ENCODE measurements around the gene FANCI.
A peak's percentile ranks its signal among the peaks of the same experiment; 100 is the strongest.

Gene FANCI

GRCh38 chr15:89333011-89333860 is 89.5 kb downstream of the FANCI start:
- DNase-seq (ENCODE audit: low spot score), result no peak

- no peak for DNase-seq (ENCODE audit: low spot score)
These were observed 90.3 kb downstream of the FANCI start for GRCh38 chr15:89333959-89334509.

DNA sequence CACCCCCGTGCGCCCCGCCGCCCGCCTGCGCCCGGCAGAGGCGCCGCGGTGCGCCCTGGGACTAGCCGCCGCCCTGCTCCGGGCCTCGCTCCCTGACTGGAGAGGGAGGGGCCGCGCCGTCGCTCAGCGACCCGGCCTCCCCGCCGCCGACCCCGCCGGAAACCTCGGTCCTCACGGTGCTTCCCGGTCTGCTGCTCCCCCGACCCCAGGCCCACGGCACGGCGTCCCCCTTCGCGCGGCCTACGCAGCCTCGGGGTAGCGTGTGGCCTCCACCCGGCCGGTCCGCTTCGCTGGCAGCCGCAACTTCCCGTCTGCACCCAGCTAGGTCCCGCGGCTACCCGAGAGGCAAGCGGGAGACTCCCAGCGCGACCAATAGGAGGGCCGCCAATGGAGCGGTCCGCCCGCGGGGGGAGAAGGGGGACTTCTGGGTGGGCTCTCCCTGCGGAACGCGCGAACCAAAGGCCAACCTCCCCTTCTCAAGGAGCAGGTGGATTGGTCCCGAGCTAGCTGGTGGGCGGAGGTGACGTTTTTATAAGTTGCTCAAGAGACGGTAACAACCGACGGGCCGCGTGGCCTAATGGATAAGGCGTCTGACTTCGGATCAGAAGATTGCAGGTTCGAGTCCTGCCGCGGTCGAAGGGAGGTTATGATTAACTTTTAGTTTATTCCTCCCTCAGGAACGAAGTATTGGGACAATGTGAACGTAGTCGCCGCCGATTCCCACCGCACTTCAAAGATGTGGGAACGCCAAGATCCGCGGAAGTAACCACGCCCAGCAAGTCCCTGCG is 90.9 kb downstream of the FANCI start, which contains the start of gene POLG:
Gene POLG, minus strand, starts transcription at position 315 of the 788 bp plus-strand sequence. CDS start 1,070 bp downstream, outside the sequence.
- peak; percentile 99 for DNase-seq (ENCODE audit: low spot score)

DNA sequence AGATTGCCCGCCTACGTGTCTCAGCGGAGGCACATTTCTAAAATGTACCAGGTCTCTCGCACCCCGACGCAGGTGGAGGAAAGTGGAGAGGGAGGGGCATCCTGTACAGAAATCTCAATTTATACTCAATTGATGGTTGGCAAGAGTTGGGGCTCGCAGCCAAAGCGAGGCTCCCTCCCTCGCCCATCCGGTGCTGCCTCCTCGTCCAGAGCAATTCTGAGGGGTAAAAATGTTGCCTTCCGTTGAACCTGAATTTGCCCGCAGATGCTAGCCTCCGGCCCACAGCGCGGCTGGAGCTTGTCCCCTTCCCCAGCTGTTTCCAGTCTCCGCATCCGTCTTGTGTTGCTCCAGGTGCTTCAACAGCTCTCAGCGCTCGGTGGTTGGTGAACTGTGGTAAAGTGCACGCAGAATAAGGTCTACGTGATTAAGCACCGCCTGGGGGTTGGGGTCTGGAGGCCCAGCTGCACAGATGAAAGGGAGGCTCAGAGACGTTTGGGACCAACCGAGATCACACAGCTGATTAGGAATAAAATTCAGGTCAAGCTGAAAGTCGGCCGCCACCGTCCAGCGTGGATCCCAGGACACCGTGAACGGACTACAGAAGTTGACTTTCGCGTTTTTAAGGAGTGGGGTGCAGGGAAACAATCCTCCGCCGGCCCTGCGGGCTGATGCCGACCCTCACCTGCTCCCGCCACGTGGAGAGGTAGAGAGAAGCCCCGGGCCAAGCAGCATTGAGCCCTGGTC is 91.7 kb downstream of the FANCI start:
- DNase-seq (ENCODE audit: low spot score), result no peak

DNA sequence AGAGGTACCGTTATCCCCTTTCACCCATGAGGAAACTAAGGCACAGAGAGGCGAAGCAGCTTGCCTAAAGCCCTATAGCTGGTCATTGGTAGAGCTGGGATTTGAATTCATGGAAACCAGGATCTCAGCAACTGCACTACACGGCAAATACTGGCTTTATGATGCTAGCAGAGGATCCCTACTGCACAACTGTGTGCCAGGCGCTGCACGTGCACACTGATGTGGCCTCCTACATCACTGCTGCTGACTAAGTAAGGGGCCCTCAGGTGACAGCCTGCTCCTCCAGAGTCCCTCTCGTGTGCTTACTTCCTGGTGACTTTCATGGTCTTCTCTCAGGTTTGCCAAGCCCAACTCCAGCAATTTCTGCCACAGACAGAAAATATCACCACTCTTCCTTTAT is 94.3 kb downstream of the FANCI start:
- no peak for DNase-seq (ENCODE audit: low spot score)

- no peak for DNase-seq (ENCODE audit: low spot score)
These were observed 96.8 kb downstream of the FANCI start for GRCh38 chr15:89340573-89340972.

GRCh38 chr15:89341316-89342005 is 97.7 kb downstream of the FANCI start:
- DNase-seq (ENCODE audit: low spot score), result no peak

GRCh38 chr15:89342840-89343239 is 99.1 kb downstream of the FANCI start:
- no peak for DNase-seq (ENCODE audit: low spot score)

GRCh38 chr15:89345248-89345647 is 101.5 kb downstream of the FANCI start:
- no peak for DNase-seq (ENCODE audit: low spot score)

GRCh38 chr15:89346516-89347231 is 102.9 kb downstream of the FANCI start:
- DNase-seq (ENCODE audit: low spot score), result no peak

DNA sequence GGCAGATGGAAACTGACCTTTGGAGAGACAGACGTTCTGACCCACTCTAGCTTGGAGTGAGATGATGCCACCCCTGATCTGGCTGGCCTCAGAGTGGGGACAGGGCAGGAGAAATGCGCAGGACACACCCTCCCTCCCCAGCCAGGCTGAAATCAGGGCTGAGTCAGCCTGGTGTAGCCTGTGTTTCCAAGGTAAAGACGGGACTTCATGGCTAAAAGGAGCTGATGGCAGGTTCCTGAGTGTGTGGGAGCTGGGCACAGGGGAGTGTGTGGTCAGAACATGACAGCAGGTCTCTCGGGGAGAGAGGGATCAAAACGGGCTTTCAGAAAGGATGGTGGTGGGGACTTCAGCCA is 105.4 kb downstream of the FANCI start:
- no peak for DNase-seq (ENCODE audit: low spot score)

DNA sequence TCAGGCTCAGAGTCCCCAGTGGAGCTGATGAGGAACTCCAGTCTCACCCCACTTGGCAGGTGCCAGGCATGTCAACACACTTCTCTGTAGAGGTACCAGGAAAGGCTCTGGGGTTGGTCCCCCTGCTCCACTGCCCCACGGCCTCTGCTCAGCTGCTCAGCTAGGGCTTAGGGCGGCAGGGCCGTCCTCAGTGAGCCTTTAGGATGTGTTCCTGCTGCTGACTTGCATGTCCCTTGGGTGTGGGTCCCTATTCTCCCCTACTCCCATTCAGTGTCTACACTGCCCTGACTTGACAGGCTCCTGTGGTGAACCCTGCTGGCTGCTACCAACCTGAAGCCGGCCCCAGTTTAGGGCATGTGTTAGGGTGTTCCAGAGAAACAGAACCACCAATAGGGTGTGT is 108.7 kb downstream of the FANCI start:
- DNase-seq (ENCODE audit: low spot score), result no peak

GRCh38 chr15:89353991-89354390 is 110.2 kb downstream of the FANCI start:
- DNase-seq (ENCODE audit: low spot score), result no peak

- DNase-seq (ENCODE audit: low spot score), result peak; percentile 38
These were observed 113.0 kb downstream of the FANCI start for GRCh38 chr15:89356634-89357298.

DNA sequence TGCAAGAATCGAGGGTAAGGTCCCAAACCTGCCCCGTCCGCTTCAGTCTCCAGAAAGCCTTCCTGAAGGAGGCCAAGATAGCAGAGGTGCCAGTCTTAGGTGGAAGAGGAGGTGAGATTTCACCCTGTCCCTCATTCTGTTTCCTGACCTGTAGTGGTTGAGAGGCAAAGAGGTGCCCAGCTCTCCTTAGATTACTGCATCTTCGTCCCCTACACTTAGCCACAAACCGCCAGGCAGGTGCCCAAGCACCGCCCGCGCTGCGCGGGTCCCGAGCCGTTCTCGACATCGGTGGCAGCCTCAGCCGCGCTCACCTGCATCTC is 114.6 kb downstream of the FANCI start:
- DNase-seq (ENCODE audit: low spot score), result no peak

DNA sequence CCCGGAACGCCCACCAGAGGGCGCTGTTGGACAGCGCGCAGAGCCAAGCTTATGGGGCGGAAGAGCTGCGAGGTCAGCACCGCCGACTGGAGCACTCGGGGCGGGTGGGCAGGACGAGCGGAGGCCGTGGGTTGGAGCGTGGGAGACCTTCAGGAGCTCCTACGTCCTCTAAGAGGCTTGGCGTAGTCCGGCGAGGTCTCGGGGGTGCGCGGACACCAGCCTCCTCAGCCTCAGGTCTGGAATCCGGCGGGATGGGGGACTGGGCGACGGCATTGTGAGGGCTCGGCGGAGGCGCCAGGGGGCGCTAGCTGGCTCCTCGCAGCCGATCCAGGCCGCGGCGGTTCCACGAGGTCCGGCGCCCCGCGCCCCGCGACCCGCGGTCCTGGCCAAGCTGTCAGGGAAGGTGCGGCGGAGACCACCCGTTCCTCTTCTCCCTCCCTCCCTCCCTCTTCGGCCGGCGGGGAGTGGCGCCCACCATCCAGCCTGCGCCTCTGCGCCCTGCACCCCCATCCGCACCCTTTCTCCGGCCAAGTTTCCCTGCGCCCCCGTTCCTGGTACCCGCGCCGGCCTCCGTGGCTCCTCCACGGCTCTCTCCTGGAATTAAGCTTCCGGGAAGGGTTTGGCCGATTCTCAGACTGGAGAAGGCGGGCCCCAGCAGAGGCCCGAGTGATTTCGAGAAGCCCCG is 115.1 kb downstream of the FANCI start:
- peak; percentile 88 for DNase-seq (ENCODE audit: low spot score)

- no peak for DNase-seq (ENCODE audit: low spot score)
These were observed 115.9 kb downstream of the FANCI start for GRCh38 chr15:89359471-89360293.

GRCh38 chr15:89360294-89360971 is 116.7 kb downstream of the FANCI start:
- DNase-seq (ENCODE audit: low spot score), result no peak

All from AG08395 (cell line).